K562 (cell line): ENCODE data around the gene SLC7A8. TPM values are rescaled to one million over a fixed set of nuclear protein-coding genes. Genes with fewer than 3 reads are reported as not detected.

Experiments used
- AFF4 ChIP-seq: sonication (generic); formaldehyde crosslinking; IDR thresholded peaks from 2 replicates; pipeline ENCODE4 v1.8.0; 2023; ENCODE audit warnings: mild to moderate bottlenecking, missing genetic modification reagents
- C11orf30 ChIP-seq: fragments of 450-650 bp; IDR thresholded peaks from 2 replicates; pipeline ENCODE4 v1.6.1; 2016; ENCODE audit warnings: low read depth, mild to moderate bottlenecking
- FOXP1 ChIP-seq: sonication (generic); formaldehyde crosslinking; IDR thresholded peaks from 2 replicates; pipeline ENCODE4 v1.8.0; 2022; ENCODE audit warnings: mild to moderate bottlenecking, missing genetic modification reagents
- KDM4B ChIP-seq, 2 experiments: fragments of 450-650 bp in 1 of 2; sonication (generic) in 1 of 2; IDR thresholded peaks; 2 replicates each; pipeline ENCODE4 v1.6.1; 2016 to 2017; ENCODE audit warnings: borderline replicate concordance in 2 of 2, antibody characterized with exemption in 1 of 2, low read depth in 1 of 2, mild to moderate bottlenecking in 1 of 2
- PHTF2 ChIP-seq: fragments of 250-450 bp; sonication (Bioruptor Pico); IDR thresholded peaks from 2 replicates; pipeline ENCODE4 v1.5.0; 2021; ENCODE audit warnings: mild to moderate bottlenecking
- POLR2AphosphoS5 ChIP-seq: IDR thresholded peaks from 2 replicates; pipeline ENCODE4 v1.6.1; 2011; ENCODE audit warnings: mild to moderate bottlenecking, low read depth, low read length, moderate library complexity; ENCODE audit not compliant: control insufficient read depth, insufficient read depth
- SIN3A ChIP-seq, 2 experiments: fragments of 150-350 bp in 1 of 2; IDR thresholded peaks; 2 replicates each; pipeline ENCODE4 v1.6.1; 2011 to 2016; ENCODE audit warnings: borderline replicate concordance in 2 of 2, low read depth in 2 of 2, low read length in 2 of 2, mild to moderate bottlenecking in 2 of 2, moderate library complexity in 2 of 2; ENCODE audit not compliant: control insufficient read depth in 1 of 2
- TAF9B ChIP-seq: fragments of 450-650 bp; IDR thresholded peaks from 2 replicates; pipeline ENCODE4 v1.6.1; 2018; ENCODE audit warnings: mild to moderate bottlenecking; ENCODE audit not compliant: partially characterized antibody
- TRIM25 ChIP-seq: fragments of 450-650 bp; IDR thresholded peaks from 2 replicates; pipeline ENCODE4 v1.7.0; 2016; ENCODE audit warnings: borderline replicate concordance
- UBTF ChIP-seq, 2 experiments: IDR thresholded peaks; 2 replicates each; pipeline ENCODE4 v1.6.1; 2012; ENCODE audit warnings: improper control_type of control experiment in 2 of 2, low read depth in 2 of 2, low read length in 2 of 2, borderline replicate concordance in 1 of 2
- ZNF124 ChIP-seq: sonication (generic); formaldehyde crosslinking; IDR thresholded peaks from 2 replicates; pipeline ENCODE4 v1.8.1; 2022; ENCODE audit warnings: missing genetic modification reagents
- ZNF639 ChIP-seq, 2 experiments: fragments of 200-800 bp in 1 of 2; sonication (Bioruptor generic) in 1 of 2; sonication (generic) in 1 of 2; formaldehyde crosslinking in 1 of 2; IDR thresholded peaks in 1 of 2; conservative IDR thresholded peaks in 1 of 2; 2 replicates each; pipeline versions ENCODE4 v1.5.0 to v1.6.1; 2016 to 2020; ENCODE audit warnings: missing compliant biosample characterization in 1 of 2, missing genetic modification characterization in 1 of 2, missing genetic modification reagents in 1 of 2
- polyA plus RNA-seq, 8 experiments: library from polyadenylated mRNA; depleted of rRNA in 4 of 8; stranded (reverse) in 5 of 8; unstranded in 3 of 8; fragments of >200 nt; fragmentation: Nextera tagmentation in 2 of 8; fragmentation: Illumina TruSeq in 1 of 8; extraction: Ambion mirVana in 2 of 8; extraction: Trizol in 1 of 8; gene quantifications; 2 replicates each; pipeline versions ENCODE4 v1.2.1 to v1.2.3, GENCODE V29; 2011 to 2014; ENCODE audit warnings: inconsistent platforms in 1 of 8, missing spikeins in 1 of 8
- total RNA-seq, 7 experiments: library from RNA; depleted of rRNA in 6 of 7; stranded (reverse); fragments of >200 nt in 6 of 7; fragmentation: Illumina TruSeq in 2 of 7; extraction: Trizol in 2 of 7; gene quantifications; 2 replicates each; pipeline versions ENCODE4 v1.2.1 to v1.2.3, GENCODE V29; 2011 to 2021; ENCODE audit warnings: low replicate concordance in 1 of 7

The SLC7A8 gene
- total and polyA plus RNA-seq, 9 of the 15 experiments (the other 6 are each of a cell fraction or from before 2014, with no cell fraction given), result 2.0 to 33.0 (median 6.0) TPM

- TF ChIP-seq AFF4 (CRISPR knock-in tag), result peak; percentile 90
- TF ChIP-seq TAF9B, result peak; percentile 96
- peak; percentile 7 to 45; a peak in 2 of 4 replicates for TF ChIP-seq SIN3A (IDR thresholded peaks at IDR 0.05; ENCODE audit: borderline replicate concordance in 2 of 2, control insufficient read depth in 1 of 2, low read depth in 2 of 2, low read length in 2 of 2)
- peak; percentile 81 for TF ChIP-seq FOXP1
- TF ChIP-seq TRIM25, result no peak
- 0 out of 4 replicates have a peak, but pooled peaks of 1 of the 2 experiments have one; percentile 30 for TF ChIP-seq KDM4B (IDR thresholded peaks at IDR 0.05; ENCODE audit: borderline replicate concordance in 2 of 2, low read depth in 1 of 2)
- peak in 1 of 2 experiments; percentile 93; a peak in 3 of 4 replicates for TF ChIP-seq UBTF (IDR thresholded peaks at IDR 0.05; ENCODE audit: borderline replicate concordance in 1 of 2, low read depth in 2 of 2, low read length in 2 of 2)
- no peak for TF ChIP-seq PHTF2 (CRISPR knock-in tag)
- TF ChIP-seq ZNF124 (CRISPR knock-in tag), result no peak
- TF ChIP-seq POLR2AphosphoS5, result peak; percentile 78; the same call in 1 of the 2 replicates
- peak in 1 of 2 experiments; percentile 35; a peak in 2 of 4 replicates for TF ChIP-seq ZNF639 (CRISPR knock-in tag; conservative IDR thresholded peaks at IDR 0.05 in 1 of 2, IDR thresholded peaks at IDR 0.05 in 1 of 2)
- TF ChIP-seq C11orf30, result peak; percentile 44; the same call in 1 of the 2 replicates
These were observed 88.7 kb downstream of the SLC7A8 start, which contains the start of gene ACIN1 (continued) for GRCh38 chr14:23094666-23095195.
